Activated T-cell treated with anti-CD3 and anti-CD28 coated beads, Interleukin-2, amount 50 U/mL, for 72 hours (primary cell): ENCODE results near the gene CDK19. TPM values are rescaled to one million over a fixed set of nuclear protein-coding genes. Genes with fewer than 3 reads are reported as not detected.
"Not testable (repeated sequence)": the region's sequence is repeated elsewhere in the genome, so short reads cannot be mapped to it uniquely, and the experiment has no call there.

Source experiments
- ATAC-seq, 2 donors: fragments of 150-1000 bp; cut with Tn5 transposase; replicated peaks in 1 of 2; 2 replicates each; pipeline ENCODE4 v1.10.0; 2021; ENCODE audit warnings: moderate library complexity in 2 of 2, mild to moderate bottlenecking in 1 of 2
- DNase-seq, 2 donors: peaks; one replicate each; pipeline ENCODE4 v3.0.0; 2021 to 2022; ENCODE audit warnings: mixed read lengths in 1 of 2
- H3K27ac Mint-ChIP-seq: one replicate; pipeline ENCODE4 v1.8.0; 2022; ENCODE audit warnings: mild to moderate bottlenecking, moderate library complexity, mixed read lengths
- H3K27me3 Mint-ChIP-seq: one replicate; pipeline ENCODE4 v1.8.0; 2022; ENCODE audit warnings: low read depth, mixed read lengths
- H3K36me3 Mint-ChIP-seq, 2 donors: one replicate each; pipeline ENCODE4 v1.8.0; 2022; ENCODE audit warnings: mixed read lengths in 2 of 2, mild to moderate bottlenecking in 1 of 2; ENCODE audit not compliant: insufficient read depth in 2 of 2
- H3K4me1 Mint-ChIP-seq: one replicate; pipeline ENCODE4 v1.8.0; 2022; ENCODE audit warnings: low read depth, mixed read lengths
- H3K4me3 Mint-ChIP-seq, 2 donors: one replicate each; pipeline ENCODE4 v1.8.0; 2022; ENCODE audit warnings: mild to moderate bottlenecking in 2 of 2, mixed read lengths in 2 of 2, moderate library complexity in 2 of 2
- H3K9me3 Mint-ChIP-seq, 2 donors: one replicate each; pipeline ENCODE4 v1.8.0; 2022; ENCODE audit warnings: mixed read lengths in 2 of 2
- total RNA-seq, 2 donors: library from RNA; stranded (reverse); gene quantifications; one replicate each; pipeline ENCODE4 v1.2.3, GENCODE V29; 2022

The CDK19 gene
- total RNA-seq, 2 donors from 2014 or later, result 31.9 to 34.0 TPM

DNA sequence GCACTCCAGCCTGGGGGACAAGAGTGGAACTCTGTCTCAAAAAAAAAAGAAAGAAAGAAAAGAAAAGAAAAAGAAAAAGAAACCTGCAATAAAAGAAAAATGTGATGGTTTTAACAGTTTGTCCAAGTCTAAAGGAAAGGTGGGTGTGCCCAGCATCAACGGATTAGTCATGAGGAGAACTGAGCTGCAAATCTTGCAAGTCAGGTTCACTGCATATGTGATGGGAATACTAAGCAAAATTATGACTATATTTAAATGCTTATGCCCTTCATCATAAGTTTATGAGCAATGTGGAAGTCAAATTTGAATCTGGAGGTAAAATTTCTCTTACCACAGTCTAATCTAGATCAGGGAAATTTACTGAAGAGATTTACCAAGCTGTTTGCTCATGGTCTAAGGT lies 13.1 kb upstream of the CDK19 start:
- Mint-ChIP-seq H3K4me1 (no peaks in the 10 kb centered on the region), H3K27me3 (no peaks in the 10 kb centered on the region), H3K27ac (no peak overlapping the region), H3K4me3 (no peak overlapping the region), H3K36me3 (no peaks in the 10 kb centered on the region), H3K9me3 (no peaks in the 10 kb centered on the region)
- no peak for ATAC-seq
- DNase-seq, result no peak

DNA sequence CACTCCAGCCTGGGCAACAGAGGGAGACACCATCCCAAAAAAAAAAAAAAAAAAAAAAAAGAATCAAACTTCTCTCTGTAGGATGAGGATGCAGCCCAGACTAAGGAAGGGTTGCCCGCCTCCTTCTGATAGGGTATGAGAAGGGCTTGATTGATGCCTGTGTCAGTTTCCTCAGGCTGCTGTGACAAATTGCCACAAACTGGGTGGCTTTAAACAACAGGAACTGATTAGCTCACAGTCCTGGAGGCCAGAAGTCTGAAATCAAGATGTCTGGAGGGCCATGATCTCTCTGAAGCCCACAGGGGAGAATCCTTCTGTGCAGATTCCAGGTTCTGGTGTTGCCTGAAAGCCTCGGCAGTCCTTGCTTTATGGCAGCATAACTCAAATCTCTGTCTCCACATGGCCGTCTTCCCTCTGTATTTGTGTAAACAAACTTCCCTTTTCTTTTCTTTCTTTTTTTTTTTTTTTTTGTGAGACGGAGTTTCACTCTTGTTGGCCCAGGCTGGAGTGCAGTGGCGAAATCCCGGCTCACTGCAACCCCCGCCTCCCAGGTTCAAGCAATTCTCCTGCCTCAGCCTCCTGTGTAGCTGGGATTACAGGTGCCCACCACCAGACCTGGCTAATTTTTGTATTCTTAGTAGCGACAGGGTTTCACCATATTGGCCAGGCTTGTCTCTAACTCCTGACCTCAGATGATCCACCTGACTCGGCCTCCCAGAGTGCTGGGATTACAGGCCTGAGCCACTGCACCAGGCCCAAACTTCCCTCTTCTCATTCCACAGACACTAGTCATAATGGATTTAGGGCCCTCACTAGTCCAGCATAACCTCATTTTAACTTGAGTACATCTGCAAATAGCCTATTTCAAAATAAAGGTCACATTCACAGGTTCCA lies 11.2 kb upstream of the CDK19 start:
- DNase-seq (no peak), ATAC-seq (no peak)
- no peaks in the 10 kb centered on the region for H3K9me3 Mint-ChIP-seq
- H3K27me3 Mint-ChIP-seq, result no peaks in the 10 kb centered on the region
- H3K27ac Mint-ChIP-seq, result no peak overlapping the region
- H3K4me1 Mint-ChIP-seq, result peaks cover 5% of the 10 kb centered on the region
- no peaks in the 10 kb centered on the region for H3K36me3 Mint-ChIP-seq
- no peak overlapping the region for H3K4me3 Mint-ChIP-seq

- no peak overlapping the region for H3K4me3 Mint-ChIP-seq
- H3K9me3 Mint-ChIP-seq, result no peaks in the 10 kb centered on the region
- no peaks in the 10 kb centered on the region for H3K36me3 Mint-ChIP-seq
- peaks cover 25% of the 10 kb centered on the region for H3K4me1 Mint-ChIP-seq
- H3K27ac Mint-ChIP-seq, result no peak overlapping the region
- no peaks in the 10 kb centered on the region for H3K27me3 Mint-ChIP-seq
- DNase-seq (no peak), ATAC-seq (no peak)
Observed at GRCh38 chr6:110823146-110823545, 7.9 kb upstream of the CDK19 start.

DNA sequence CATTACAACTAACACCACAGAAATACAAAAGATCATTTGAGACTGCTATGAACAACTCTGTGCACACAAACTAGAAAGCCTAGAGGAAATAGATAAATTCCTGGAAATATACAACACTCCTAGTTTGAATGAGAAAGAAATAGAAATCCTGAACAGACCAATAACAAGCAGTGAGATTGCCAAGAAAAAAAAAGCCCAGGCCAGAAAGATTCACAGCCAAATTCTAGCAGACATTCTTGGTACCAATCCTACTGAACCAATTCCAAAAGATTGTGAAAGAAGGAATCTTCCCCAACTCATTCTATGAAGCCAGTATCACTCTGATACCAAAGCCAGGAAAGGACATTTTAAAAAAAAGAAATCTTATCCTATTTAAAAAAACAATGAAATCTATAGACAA lies 7.0 kb upstream of the CDK19 start:
- DNase-seq (no peak), ATAC-seq (no peak)
- no peaks in the 10 kb centered on the region for H3K36me3 Mint-ChIP-seq
- no peaks in the 10 kb centered on the region for H3K9me3 Mint-ChIP-seq
- H3K4me3 Mint-ChIP-seq, result no peak overlapping the region
- no peak overlapping the region for H3K27ac Mint-ChIP-seq
- H3K27me3 Mint-ChIP-seq, result no peaks in the 10 kb centered on the region
- peaks cover 26% of the 10 kb centered on the region for H3K4me1 Mint-ChIP-seq

- H3K9me3 Mint-ChIP-seq, result no peaks in the 10 kb centered on the region
- peak overlapping the region; percentile 93 to 100 for H3K4me3 Mint-ChIP-seq
- DNase-seq, result peak; percentile 9 to 21
- peaks cover 46% of the 10 kb centered on the region for H3K4me1 Mint-ChIP-seq
- ATAC-seq, result no peak
- peaks cover 1% of the 10 kb centered on the region in 2 donors for H3K36me3 Mint-ChIP-seq
- peak overlapping the region; percentile 63 for H3K27ac Mint-ChIP-seq
- no peaks in the 10 kb centered on the region for H3K27me3 Mint-ChIP-seq
Observed at GRCh38 chr6:110816677-110817076, 1.4 kb upstream of the CDK19 start.

- Mint-ChIP-seq H3K9me3 (no peaks in the 10 kb centered on the region), H3K36me3 (peaks cover 1% of the 10 kb centered on the region in 2 donors), H3K27ac (peak overlapping the region; percentile 63), H3K4me3 (peak overlapping the region; percentile 93 to 100), H3K27me3 (no peaks in the 10 kb centered on the region), H3K4me1 (peaks cover 33% of the 10 kb centered on the region)
- DNase-seq (no peak), ATAC-seq (no peak)
Observed at GRCh38 chr6:110815015-110815410, 256 bp downstream of the CDK19 start.

- peak; percentile 74 to 78 for DNase-seq
- ATAC-seq, result peak; percentile 7 to 15
- peak overlapping the region; percentile 96 to 100 for H3K4me3 Mint-ChIP-seq
- H3K36me3 Mint-ChIP-seq, result peaks cover 1% of the 10 kb centered on the region in 2 donors
- H3K4me1 Mint-ChIP-seq, result peaks cover 27% of the 10 kb centered on the region
- no peaks in the 10 kb centered on the region for H3K27me3 Mint-ChIP-seq
- peaks cover 0 to 2% of the 10 kb centered on the region in 2 donors for H3K9me3 Mint-ChIP-seq
- peak overlapping the region; percentile 63 for H3K27ac Mint-ChIP-seq
Observed at GRCh38 chr6:110814102-110815014, 911 bp downstream of the CDK19 start.

DNA sequence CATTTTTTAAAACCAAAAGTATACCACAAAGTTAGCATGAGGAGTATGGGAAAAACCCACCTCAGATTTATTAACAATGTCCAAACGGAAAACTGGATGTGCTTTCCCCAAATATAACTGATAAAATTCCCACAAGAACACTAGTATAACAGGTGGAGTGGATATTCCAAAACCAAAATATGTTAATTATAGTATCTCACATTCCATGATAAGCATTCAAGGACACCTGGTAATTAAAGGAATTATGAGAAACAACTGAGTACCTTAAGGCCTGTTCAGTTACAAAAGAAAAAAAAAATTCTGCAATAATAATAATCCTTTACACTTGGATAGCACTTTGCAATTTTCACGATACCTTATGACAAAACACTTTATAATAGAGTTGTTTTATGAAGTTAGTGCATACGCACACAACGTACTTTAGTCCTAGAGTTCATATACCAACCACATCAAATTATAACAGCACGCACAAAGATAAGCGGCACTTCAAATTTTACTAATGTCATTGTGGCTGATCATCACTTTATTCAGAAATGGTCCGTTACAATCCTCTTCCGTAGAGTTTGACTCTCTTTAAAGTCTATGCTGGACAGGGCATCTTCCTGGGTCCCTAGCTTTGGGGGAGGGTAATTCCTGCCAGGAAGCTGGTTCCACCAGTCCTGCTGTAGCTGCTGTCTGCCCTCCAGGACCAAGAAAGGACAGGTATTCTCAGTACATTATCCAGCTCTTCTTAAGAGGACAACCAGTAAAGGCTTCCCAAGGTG lies 1.7 kb downstream of the CDK19 start:
- ATAC-seq, result no peak
- no peak overlapping the region for H3K27ac Mint-ChIP-seq
- DNase-seq, result no peak
- H3K36me3 Mint-ChIP-seq, result peaks cover 1% of the 10 kb centered on the region in 2 donors
- H3K9me3 Mint-ChIP-seq, result peaks cover 0 to 2% of the 10 kb centered on the region in 2 donors
- peaks cover 24% of the 10 kb centered on the region for H3K4me1 Mint-ChIP-seq
- H3K4me3 Mint-ChIP-seq, result peak overlapping the region; percentile 96 to 100
- no peaks in the 10 kb centered on the region for H3K27me3 Mint-ChIP-seq

- H3K36me3 Mint-ChIP-seq, result peaks cover 1% of the 10 kb centered on the region in 2 donors
- no peaks in the 10 kb centered on the region for H3K27me3 Mint-ChIP-seq
- ATAC-seq, result no peak
- no peak overlapping the region for H3K4me3 Mint-ChIP-seq
- no peak overlapping the region for H3K27ac Mint-ChIP-seq
- peaks cover 0 to 2% of the 10 kb centered on the region in 2 donors for H3K9me3 Mint-ChIP-seq
- H3K4me1 Mint-ChIP-seq, result peaks cover 24% of the 10 kb centered on the region
- DNase-seq, result no peak
Observed at GRCh38 chr6:110812719-110813118, 2.5 kb downstream of the CDK19 start.

- Mint-ChIP-seq H3K4me1 (peaks cover 11% of the 10 kb centered on the region), H3K36me3 (peaks cover 1% of the 10 kb centered on the region in 2 donors), H3K4me3 (no peak overlapping the region), H3K27me3 (no peaks in the 10 kb centered on the region), H3K27ac (no peak overlapping the region), H3K9me3 (peaks cover 0 to 2% of the 10 kb centered on the region in 2 donors)
- DNase-seq (no peak), ATAC-seq (no peak)
Observed at GRCh38 chr6:110810896-110811586, 4.2 kb downstream of the CDK19 start.

DNA sequence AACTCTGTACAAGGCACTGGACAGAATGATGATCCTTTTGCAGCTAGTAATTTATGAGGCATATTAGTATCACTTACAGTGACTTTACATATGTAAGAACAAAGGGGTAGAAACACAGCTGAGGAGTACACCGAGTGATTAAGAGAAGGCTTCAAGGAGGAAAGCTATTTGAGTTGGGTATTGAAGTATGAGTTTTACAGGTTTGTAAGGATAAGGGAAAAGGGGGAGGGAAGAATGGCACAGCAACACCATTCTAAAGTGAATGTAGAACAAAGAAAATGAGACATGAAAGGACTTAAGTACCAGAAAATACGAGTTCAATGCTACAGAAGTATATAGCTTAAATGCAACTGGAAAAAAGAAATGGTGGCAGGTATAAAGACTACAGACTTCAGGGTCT lies 5.5 kb downstream of the CDK19 start:
- Mint-ChIP-seq H3K36me3 (peaks cover 0 to 1% of the 10 kb centered on the region in 2 donors), H3K27me3 (no peaks in the 10 kb centered on the region), H3K4me1 (peaks cover 9% of the 10 kb centered on the region), H3K4me3 (no peak overlapping the region), H3K27ac (no peak overlapping the region), H3K9me3 (peaks cover 0 to 2% of the 10 kb centered on the region in 2 donors)
- no peak for ATAC-seq
- DNase-seq, result no peak

GRCh38 chr6:110802175-110802574 lies 13.1 kb downstream of the CDK19 start:
- not testable (repeated sequence) for H3K27ac Mint-ChIP-seq, H3K36me3 Mint-ChIP-seq, ATAC-seq, H3K27me3 Mint-ChIP-seq, DNase-seq, H3K9me3 Mint-ChIP-seq, H3K4me3 Mint-ChIP-seq
- H3K4me1 Mint-ChIP-seq, result peaks cover 13% of the 10 kb centered on the region
